ENCODE results near the gene MGRN1.

Gene MGRN1

GRCh38 chr16:4611337-4612021 is 13.1 kb upstream of the MGRN1 start:
- TF ChIP-seq FOXP2 (optimal IDR thresholded peaks at IDR 0.05; ENCODE audit: borderline replicate concordance, extremely low read depth, extremely low read length, insufficient read depth) (no peak), POLR2AphosphoS5 (IDR thresholded peaks at IDR 0.05; ENCODE audit: low read depth, low read length) (no peak), SIN3A (IDR thresholded peaks at IDR 0.05; ENCODE audit: borderline replicate concordance, insufficient read depth, low read length) (no peak), REST (IDR thresholded peaks at IDR 0.05; ENCODE audit: insufficient read depth in 1 of 2, low read depth in 2 of 2, low read length in 2 of 2) (no peak)

- TF ChIP-seq TAF1 (IDR thresholded peaks at IDR 0.05; ENCODE audit: borderline replicate concordance, insufficient read depth, low read length) (no peak), FOXP2 (optimal IDR thresholded peaks at IDR 0.05; ENCODE audit: borderline replicate concordance, extremely low read depth, extremely low read length, insufficient read depth) (no peak), SIN3A (IDR thresholded peaks at IDR 0.05; ENCODE audit: borderline replicate concordance, insufficient read depth, low read length) (no peak), REST (IDR thresholded peaks at IDR 0.05; ENCODE audit: insufficient read depth in 1 of 2, low read depth in 2 of 2, low read length in 2 of 2) (no peak), POLR2AphosphoS5 (IDR thresholded peaks at IDR 0.05; ENCODE audit: low read depth, low read length) (no peak)
Measured at GRCh38 chr16:4612474-4612931, 12.1 kb upstream of the MGRN1 start.

GRCh38 chr16:4612977-4613635 is 11.5 kb upstream of the MGRN1 start:
- no peak for TF ChIP-seq POLR2AphosphoS5 (IDR thresholded peaks at IDR 0.05; ENCODE audit: low read depth, low read length)

- peak; percentile 69; the same call in 1 of the 2 replicates for TF ChIP-seq SIN3A (IDR thresholded peaks at IDR 0.05; ENCODE audit: borderline replicate concordance, insufficient read depth, low read length)
- TF ChIP-seq FOXP2 (optimal IDR thresholded peaks at IDR 0.05; ENCODE audit: borderline replicate concordance, extremely low read depth, extremely low read length, insufficient read depth): peak; percentile 81
- no peak for TF ChIP-seq TAF1 (IDR thresholded peaks at IDR 0.05; ENCODE audit: borderline replicate concordance, insufficient read depth, low read length)
- TF ChIP-seq POLR2AphosphoS5 (IDR thresholded peaks at IDR 0.05; ENCODE audit: low read depth, low read length): no peak
- TF ChIP-seq REST (IDR thresholded peaks at IDR 0.05; ENCODE audit: insufficient read depth in 1 of 2, low read depth in 2 of 2, low read length in 2 of 2): no peak
Measured at GRCh38 chr16:4613636-4614570, 10.7 kb upstream of the MGRN1 start.

- TF ChIP-seq POLR2AphosphoS5 (IDR thresholded peaks at IDR 0.05; ENCODE audit: low read depth, low read length) (peak; percentile 49; the same call in 1 of the 2 replicates), FOXP2 (optimal IDR thresholded peaks at IDR 0.05; ENCODE audit: borderline replicate concordance, extremely low read depth, extremely low read length, insufficient read depth) (peak; percentile 69), TAF1 (IDR thresholded peaks at IDR 0.05; ENCODE audit: borderline replicate concordance, insufficient read depth, low read length) (peak; percentile 58; the same call in 1 of the 2 replicates), REST (IDR thresholded peaks at IDR 0.05; ENCODE audit: insufficient read depth in 1 of 2, low read depth in 2 of 2, low read length in 2 of 2) (no peak), SIN3A (IDR thresholded peaks at IDR 0.05; ENCODE audit: borderline replicate concordance, insufficient read depth, low read length) (0 out of 2 replicates have a peak, but pooled peaks have one; percentile 67)
Measured at GRCh38 chr16:4614571-4615383, 9.8 kb upstream of the MGRN1 start, which contains the start of gene UBALD1. UBALD1 (minus strand) TSS chr16:4614888; CDS start chr16:4614797, 91 bp downstream.
